Measurements from ENCODE around the gene STX7.

Gene STX7

GRCh38 chr6:132405143-132405915 lies 107.6 kb downstream of the STX7 start:
- DNase-seq, result no peak

GRCh38 chr6:132404736-132405135 lies 108.2 kb downstream of the STX7 start:
- no peak for DNase-seq

GRCh38 chr6:132404330-132404729 lies 108.6 kb downstream of the STX7 start:
- no peak for DNase-seq

GRCh38 chr6:132401618-132402285 lies 111.2 kb downstream of the STX7 start:
- DNase-seq, result no peak

- no peak for DNase-seq
Observed at GRCh38 chr6:132400883-132401617, 111.9 kb downstream of the STX7 start, which contains the start of gene MOXD1. Gene MOXD1 (minus strand): TSS chr6:132401475. CDS start chr6:132401426, 49 bp downstream.

GRCh38 chr6:132400555-132400882 lies 112.4 kb downstream of the STX7 start:
- DNase-seq, result no peak

- no peak for DNase-seq
Observed at GRCh38 chr6:132399376-132400074, 113.4 kb downstream of the STX7 start.

All from stimulated activated CD4-positive, alpha-beta T cell treated with anti-CD3 and anti-CD28 coated beads, Interleukin-2, amount 100 ng/mL, for 48 hours (primary cell).